HG03103 (cell line): ENCODE measurements around the gene FAM111A.

Experiments
- ATAC-seq: cut with Tn5 transposase; IDR thresholded peaks from one replicate; pipeline ENCODE4 v1.9.1; 2021; ENCODE audit warnings: low read depth; ENCODE audit not compliant: unreplicated experiment

Gene FAM111A

DNA sequence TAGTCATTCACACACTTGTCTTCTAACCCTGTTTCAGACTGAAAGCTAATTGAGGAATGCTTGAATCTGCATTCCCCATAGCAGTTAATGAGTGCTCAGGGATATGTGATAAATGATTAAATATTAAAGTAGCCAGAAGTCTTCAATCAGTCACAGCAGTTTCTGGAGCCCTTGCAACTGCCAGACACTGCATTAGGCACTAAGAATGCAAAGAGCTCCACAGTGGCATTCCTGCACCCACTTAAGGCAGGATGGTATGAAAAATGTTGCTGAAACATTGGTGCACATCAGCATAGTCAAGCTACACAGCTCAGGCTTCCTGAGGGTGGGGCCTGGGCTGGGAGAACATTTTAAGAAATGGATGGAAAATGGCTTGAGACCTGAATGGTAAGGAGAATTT, 35.7 kb downstream of the FAM111A start:
- ATAC-seq: no peak

DNA sequence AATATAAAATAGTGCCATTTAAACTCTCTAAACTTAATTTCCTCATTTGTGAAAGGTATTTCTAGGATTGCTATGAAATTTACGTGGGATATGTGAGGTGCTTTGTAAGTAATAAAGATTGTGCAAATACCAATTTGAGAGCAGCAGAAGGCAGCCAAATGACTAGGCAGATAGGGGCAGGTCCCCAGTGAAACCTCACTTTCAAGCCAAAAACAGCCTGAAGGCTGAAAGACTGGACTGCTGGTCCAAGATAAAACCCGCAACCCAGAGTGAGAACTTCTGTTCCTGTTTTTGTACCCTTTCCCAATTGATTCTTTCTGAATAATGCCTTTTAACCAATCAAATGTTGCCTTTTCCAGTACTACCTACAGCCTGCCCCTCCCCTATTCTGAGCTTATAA, 36.5 kb downstream of the FAM111A start:
- no peak for ATAC-seq

DNA sequence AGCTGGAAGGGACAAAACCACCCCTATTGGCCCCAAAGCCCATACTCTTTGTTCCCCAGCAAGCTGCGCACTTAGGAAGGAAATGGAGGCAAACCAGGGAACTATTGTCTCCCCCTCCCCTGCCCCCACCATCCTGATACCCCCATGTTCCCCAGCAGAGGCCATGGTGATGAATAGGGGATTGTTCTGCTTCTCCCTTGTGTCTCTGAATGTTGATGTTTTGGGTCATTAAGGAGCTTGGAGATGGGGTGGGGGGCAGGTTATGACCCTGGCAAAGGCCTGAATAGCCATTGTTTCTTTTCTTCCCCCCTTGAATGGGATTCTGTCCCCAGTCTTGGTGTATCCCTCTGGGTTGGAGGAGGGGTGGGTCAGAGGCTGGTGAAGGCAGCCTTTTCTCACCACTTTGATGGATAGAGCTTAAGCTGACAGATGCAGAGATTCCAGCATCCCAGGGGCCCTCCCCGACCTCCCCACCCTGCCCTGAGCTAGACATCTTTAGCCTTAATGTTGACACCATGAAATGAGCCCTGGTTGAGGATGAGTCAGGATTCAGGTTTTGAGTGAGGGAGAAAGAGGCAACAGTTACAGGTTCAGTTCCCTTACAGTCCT, 37.6 kb downstream of the FAM111A start:
- ATAC-seq: no peak

DNA sequence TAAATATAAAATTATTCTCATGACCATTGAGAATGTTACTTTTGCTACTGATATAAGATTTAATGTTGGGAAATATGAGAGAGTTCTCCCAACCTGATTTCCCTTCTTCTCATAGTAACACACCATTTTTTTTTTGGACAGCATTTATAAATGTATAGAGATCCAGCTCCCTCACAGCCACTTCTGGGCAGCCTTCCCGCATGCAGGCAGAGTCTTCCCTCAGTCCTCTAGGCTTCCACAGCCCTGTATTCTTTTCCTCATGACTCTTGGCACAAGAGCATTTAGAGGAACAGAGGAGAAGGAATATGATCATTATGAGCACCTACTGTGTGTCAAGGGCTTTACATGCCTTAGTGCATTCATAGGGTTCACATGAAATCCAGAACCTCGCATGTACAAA, 38.3 kb downstream of the FAM111A start:
- ATAC-seq: no peak

DNA sequence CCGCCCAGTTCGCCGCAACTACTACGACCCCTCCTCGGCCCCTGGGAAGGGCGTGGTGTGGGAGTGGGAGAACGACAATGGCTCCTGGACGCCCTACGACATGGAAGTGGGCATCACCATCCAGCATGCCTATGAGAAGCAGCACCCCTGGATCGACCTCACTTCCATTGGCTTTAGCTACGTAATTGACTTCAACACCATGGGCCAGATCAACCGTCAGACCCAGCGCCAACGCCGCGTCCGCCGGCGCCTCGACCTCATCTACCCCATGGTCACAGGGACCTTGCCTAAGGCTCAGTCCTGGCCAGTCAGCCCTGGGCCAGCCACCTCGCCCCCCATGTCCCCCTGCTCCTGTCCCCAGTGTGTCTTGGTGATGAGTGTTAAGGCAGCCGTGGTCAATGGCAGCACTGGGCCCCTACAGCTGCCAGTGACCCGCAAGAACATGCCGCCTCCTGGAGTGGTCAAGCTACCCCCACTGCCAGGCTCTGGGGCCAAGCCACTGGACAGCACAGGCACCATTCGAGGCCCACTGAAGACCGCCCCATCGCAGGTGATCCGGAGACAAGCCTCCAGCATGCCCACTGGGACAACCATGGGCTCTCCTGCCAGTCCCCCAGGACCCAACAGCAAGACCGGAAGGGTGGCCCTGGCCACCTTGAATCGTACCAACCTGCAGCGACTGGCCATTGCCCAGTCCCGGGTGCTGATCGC, 39.2 kb downstream of the FAM111A start:
- no peak for ATAC-seq

DNA sequence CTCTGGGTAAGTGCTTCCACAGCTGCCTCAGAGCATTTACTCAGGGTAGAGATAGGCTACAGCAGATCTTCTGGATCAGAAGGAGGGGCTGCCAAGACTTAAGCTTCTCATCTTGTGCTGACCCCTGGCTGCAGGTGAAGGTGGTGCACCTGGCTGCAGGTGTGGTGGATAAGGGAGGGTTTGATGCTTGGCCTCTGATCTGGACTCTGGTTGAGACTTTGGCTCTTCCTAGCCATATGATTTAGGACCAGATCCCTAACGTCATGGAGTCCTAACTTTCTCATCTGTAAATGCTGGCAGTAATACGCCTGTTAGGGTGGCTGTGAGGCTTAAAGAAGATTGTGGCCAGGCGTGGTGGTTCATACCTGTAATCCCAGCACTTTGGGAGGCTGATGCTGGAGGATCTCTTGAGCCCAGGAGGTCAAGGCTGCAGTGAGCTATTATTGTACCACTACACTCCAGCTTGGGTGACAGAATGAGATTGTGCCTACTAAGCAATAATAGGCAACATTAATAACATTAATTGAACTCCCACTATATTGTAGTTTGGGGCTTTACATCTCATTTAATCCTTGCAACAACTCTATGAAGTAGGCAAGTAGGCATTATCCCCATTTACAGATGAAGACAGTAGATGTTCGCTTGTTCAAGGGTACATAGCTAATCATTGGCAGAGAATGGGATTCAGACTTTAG, 39.9 kb downstream of the FAM111A start:
- no peak for ATAC-seq

DNA sequence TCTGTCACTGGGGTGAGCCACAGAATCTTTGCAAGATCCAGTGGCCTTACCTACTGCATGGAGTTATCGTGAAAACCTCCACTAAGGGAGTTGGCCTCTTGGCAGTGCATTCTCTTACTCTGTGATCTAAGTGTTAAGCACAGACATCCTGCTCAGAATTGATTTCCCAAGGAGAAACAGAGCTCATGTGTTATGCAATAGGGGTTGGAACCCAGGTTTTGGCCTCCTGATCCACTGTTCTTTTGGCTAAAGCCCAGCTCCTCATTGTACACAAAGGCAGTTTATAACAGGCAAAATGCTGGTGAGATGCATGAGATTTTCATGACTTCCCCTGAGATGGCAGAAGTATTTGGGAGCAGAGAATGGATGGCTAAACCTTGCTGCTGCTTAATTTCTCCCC, 41.1 kb downstream of the FAM111A start:
- no peak for ATAC-seq

DNA sequence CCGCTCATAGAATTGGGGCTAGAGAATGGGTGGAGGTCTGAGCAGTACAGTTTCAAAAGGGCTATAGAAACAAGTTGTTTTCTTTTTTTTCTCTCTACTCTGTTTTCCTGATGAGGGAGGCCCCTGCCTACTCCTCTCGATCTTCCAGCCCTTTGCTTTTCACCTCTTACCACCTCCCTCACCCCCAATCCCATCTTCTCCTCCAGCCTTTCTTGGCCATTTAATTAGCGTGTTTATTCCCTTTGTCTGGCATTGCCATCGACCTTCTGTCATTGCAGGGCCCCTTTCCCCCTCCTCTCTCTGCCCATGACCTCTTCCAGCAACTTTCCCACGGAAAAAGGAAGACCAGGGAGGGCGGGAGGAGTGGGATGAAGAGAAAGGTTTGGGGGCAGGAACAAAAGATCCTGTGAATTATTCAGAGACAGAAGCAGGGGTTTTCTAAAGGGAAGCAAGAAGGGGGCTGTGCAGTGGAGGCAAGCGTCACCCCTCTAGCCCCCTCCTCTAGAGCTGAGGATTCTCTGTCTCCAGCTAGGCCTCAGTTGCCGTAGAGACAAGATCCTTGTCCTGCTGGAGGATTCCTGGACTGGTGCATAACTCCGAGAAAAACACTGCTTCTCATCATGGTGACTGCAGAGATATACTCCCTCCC, 42.2 kb downstream of the FAM111A start:
- no peak for ATAC-seq

DNA sequence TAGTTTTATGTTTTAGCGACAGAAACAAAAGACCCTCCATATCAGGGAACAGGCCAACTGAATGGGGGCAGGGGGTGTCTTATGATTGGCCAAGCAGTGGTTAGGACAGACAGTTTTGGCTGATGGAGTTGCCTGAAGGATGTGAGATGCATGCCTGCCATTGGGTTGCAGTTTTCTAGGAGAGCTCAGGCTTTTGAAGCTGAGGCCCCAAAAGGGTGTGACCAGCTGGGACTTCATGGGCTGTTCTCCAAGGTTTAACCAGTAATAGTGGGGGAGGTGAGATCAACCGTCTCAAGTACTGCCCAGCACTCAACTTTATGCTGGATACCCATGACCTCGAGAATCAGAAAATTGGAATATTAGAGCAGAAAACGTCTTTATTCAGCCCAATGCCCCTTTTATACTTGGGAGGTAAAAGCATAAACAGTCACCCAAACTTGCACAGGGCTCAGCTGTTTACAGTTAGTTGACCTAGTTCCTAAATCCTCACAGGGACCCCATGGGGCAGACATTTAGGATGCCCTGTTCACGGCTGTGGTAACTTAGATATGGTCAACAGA, 42.8 kb downstream of the FAM111A start:
- ATAC-seq: no peak

DNA sequence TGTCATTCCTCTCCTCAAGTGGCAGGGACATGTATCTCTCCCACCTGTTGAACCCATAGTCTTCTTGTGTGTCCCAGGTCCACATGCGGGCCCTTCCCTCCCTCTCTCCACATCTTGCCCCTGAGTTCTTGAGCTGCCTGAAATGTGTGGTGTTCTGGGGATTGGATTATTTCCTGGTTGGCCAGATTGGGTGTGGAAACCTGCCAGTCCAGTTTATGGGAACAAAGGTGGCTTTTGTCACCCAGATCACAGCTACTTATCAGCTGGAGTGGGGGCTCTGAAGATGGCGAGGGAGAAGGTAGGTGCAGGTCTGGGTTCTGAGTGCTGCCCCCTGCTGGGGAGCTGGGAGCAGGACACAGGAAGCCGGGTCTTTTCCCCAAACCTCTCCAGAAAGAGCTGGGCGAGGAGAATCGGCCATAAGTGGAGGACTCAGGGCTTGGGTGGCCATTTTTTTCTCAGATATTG, 43.5 kb downstream of the FAM111A start:
- no peak for ATAC-seq

DNA sequence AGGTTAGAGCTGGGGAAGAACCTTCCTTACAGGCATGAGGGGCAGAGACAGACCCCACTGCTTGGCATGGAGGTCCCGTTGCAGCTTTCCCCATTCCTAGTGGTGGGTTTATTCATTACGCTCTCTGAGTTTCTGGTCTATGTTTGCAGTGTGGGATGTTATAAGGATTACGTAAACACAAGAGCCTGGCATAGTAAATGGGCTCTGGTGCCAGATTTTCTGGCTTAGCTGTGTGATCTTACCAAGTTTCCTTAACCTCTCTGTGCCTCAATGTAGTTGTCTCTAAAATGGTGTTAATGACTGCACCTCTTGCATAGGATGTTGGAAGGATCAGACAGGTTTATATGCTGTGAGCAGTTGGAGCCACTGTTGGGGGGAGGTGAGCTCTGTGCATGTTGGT, 44.4 kb downstream of the FAM111A start:
- no peak for ATAC-seq

DNA sequence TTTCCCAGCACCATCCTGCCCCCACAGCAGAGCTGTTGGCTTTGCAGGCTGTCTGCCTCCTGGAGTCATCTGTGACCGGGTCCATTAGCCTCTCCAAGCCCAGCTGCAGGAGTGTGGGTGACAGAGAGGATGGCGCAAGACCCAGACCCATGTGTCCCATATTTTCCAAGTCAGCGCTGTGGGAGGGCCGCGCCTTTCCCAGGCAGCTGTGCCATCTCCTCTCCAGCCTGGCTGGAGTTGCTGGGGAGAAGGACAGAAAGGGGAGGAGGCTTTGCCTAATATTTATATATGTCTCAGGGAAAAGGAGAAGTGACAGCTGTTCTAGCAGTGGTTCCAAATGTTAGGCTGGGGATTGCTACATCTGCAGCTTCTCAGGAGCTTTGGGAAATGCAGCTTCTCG, 44.9 kb downstream of the FAM111A start:
- no peak for ATAC-seq

DNA sequence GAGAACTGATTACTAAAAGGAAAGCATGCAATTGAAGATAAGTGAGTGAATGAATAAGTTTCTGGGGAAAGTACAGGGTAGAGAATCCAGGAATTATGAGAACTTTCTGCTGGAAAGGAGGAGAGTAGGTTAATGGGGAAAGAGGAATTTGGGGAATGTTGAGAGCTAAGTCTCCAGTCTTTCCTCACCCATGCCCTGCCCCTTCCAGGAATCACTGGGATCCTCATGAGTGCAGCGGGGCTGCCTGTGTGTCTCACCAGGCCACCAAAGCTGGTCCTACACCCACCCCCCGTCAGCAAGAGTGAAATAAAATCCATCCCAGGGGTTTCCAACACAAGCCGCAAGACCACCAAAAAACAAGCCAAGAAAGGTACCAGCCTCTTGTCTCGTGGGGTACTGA, 46.3 kb downstream of the FAM111A start:
- ATAC-seq: no peak

DNA sequence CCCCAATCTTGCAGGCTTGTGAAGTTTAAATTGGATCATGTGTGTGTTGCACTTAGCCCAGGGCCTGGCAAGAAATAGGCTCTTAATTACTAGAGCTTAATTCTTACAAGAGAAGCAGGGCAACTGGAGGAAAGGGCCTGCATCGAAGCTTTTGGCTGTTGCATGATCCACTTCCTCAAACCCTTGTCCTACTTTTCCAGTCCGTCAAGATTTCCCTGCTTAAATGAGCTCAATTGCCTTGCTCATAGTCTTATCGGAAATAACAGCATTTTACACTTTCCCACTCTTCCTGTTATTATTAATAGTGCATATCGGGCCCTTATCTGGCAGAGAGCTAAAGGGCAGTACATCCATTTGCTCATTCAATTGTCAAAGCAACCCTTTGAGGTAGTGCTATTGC, 47.3 kb downstream of the FAM111A start:
- ATAC-seq: no peak

DNA sequence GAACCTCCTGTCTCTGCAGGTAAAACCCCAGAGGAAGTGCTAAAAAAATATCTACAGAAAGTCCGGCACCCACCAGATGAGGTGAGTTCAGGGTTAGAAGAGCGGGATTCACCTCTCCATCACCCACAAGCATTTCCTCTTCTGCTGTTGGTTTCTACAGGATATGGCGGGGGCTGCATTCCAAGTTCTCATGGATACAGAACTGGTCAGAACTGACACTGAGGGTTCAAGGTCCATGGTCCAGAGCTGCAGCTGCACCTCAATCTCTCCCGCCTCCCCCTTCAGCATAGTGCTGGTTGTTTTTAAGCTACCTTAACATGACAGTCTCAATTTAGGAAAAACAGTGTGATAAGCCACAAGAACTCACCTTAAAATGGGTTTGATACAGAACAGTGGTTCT, 48.4 kb downstream of the FAM111A start:
- no peak for ATAC-seq

DNA sequence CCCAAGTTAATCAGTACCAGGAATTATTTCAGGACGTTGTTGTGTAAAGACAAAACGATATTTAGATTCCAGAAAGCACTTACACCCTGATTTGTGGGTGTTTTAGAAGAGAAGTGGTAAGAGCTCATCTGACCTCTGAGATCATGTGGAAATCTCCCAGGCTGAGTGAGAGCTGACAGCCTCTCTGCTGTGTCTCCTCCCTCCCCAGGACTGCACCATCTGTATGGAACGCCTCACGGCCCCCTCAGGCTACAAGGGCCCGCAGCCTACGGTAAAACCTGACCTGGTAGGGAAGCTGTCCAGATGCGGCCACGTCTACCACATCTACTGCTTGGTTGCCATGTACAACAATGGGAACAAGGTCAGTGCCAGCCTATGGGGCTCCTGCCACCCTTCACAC, 49.2 kb downstream of the FAM111A start:
- ATAC-seq: no peak

DNA sequence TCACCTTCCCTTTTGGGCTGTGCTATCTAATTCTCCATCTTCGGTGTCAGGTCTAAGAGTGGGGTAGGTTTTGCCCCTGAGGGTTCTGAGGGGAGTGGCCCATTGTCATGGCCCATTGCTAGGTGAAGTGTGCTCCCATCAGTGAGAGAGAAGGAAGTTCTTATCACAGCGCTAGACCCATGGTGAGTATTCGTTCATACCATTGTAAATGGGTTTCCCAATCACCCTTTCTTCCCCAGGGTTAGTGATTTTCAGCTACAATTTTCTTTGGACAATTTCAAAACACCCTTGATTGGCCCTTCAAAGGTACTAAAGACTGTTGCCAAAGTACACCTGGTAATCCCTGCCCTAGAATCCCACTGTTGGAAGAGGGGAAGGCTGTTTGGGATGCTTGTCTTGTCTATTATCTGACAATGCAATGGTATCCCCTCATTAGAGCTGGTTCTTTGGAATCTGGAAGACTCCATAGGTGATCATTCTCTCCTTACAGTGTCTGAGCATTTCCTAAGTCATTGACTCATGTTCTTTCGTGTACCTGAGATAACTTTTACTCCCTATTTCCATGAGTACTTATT, 49.9 kb downstream of the FAM111A start:
- ATAC-seq: no peak

DNA sequence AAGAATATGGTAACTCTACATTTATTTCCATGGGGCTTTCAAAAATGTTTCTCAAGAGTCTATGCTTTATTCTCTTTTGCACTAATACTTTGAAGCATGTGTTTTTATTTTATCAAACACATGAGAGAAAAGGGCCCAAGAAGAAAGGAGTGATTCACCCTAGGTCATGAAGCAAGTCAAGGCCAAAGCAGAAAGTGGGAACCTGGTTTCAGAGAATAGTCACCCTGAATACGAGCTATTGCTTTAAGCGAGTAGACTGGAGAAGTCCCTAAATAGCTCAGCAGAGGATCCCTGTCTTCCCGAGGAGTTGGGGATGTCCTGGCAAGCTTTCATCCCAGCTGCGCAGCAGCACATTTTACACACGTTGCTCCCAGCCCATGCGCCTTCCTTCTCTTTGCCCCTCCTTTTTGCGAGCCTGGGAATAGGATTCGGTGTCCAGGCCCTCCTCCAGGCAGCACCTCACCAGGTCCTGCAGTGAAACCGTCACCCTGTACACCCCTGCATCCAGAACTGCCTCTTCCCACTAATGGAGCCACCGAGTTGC, 51.0 kb downstream of the FAM111A start:
- no peak for ATAC-seq

DNA sequence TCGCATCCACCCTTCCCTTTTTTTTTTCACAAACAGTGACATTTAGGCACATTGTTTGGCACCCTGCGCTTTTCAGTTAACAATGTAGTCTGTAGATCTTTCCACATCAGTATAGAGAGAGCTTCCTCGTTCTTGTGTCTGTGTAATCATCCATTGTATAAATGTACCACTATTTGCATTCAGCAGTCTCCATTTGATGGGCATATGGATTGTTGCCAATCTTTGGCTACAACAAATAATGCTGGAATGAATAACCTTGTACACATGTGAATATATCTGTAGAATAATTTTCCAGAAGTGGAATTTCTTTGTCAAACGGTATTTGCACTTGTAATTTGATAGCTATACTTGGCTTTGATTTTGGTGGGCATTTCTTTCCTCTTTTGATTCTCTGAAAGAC, 52.9 kb downstream of the FAM111A start:
- no peak for ATAC-seq

DNA sequence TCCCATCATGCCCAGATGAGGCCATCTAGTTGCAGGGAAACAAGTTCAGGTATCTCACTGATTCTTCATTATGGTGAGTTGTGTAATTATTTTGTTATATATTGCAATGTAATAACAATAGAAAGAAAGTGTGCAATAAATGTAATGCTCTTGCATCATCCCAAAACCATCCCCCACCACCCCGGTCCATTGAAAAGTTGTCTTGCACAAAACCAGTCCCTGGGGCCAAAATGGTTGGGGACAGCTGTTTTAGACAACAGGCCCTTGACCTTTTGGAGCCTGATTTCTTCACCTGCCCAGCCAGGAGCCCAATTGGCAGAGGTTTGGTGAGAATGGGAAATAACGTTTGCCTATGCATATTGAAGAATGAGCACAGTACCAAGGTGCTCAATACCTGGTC, 54.1 kb downstream of the FAM111A start:
- ATAC-seq: no peak

DNA sequence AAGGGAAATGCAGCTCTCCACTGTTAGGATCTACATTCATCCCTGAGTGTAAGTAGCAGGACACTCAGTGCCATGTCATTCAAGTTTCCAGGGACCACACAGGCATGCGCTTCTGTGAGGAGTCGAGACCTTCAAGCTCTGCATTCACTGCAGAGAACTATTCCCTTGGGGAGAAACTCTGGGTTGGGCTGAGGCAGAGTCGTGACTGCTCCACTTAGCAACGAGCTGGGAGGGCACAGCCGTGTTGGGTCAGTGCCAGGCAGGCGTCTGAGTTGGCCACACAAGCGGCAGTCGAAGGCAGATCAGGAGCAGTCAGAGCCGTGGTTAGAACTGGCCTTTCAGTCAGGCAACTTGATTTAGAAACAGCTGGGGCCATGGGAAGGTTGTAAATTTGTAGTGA, 55.3 kb downstream of the FAM111A start:
- ATAC-seq: no peak
